Measurements from ENCODE around the gene KCNC4. TPM values are rescaled to one million over a fixed set of nuclear protein-coding genes. Genes with fewer than 3 reads are reported as not detected.

The KCNC4 gene
- total and polyA plus RNA-seq, 2 of the 4 experiments (the other 2 are of a cell fraction): 0.18 to 2.3 TPM

- no peak; the same call in 1 of the 2 replicates for ATAC-seq (ENCODE audit: low read depth)
- Histone ChIP-seq H3K23ac (ENCODE audit: low read depth, low read length) (no peak overlapping the region), H2AFZ (replicated peaks; ENCODE audit: low read length, poor library complexity) (peak overlapping the region; percentile 69), H3K18ac (ENCODE audit: low read depth, low read length) (no peak overlapping the region), H2BK5ac (ENCODE audit: low read depth, low read length, poor library complexity, severe bottlenecking) (peak overlapping the region; percentile 66), H3K27me3 (ENCODE audit: control insufficient read depth, insufficient read depth, low read length) (peaks cover 7% of the 10 kb centered on the region), H3K4ac (ENCODE audit: low read depth, low read length) (no peak overlapping the region; the same call in 1 of the 2 replicates), H3K56ac (ENCODE audit: extremely low read depth, insufficient read depth, low read length) (no peak overlapping the region), H4K5ac (ENCODE audit: low read depth, low read length) (peak overlapping the region; percentile 49), H3K9me1 (ENCODE audit: insufficient read depth, low read length) (no peaks in the 10 kb centered on the region; the same call in 1 of the 2 replicates), H3K79me1 (ENCODE audit: low read depth in 1 of 2, low read length in 2 of 2) (no peaks in the 10 kb centered on the region), H3K9ac (ENCODE audit: low read depth, low read length) (no peak overlapping the region), H2AK9ac (replicated peaks; ENCODE audit: low read depth, low read length, poor library complexity) (peak overlapping the region; percentile 8), H4K20me1 (ENCODE audit: insufficient read depth, low read length) (no peaks in the 10 kb centered on the region), H4K8ac (ENCODE audit: low read depth in 2 of 2, low read length in 2 of 2) (peak overlapping the region; percentile 23 to 49; a peak in 2 of 4 replicates), H2BK120ac (ENCODE audit: low read depth, low read length) (no peak overlapping the region), H3K36me3 (ENCODE audit: control insufficient read depth, insufficient read depth, low read length) (no peaks in the 10 kb centered on the region), H3K4me1 (ENCODE audit: control insufficient read depth, insufficient read depth, low read length) (peaks cover 6% of the 10 kb centered on the region; the same call in 1 of the 2 replicates), H3K4me3 (ENCODE audit: insufficient read depth, low read depth, low read length) (no peak overlapping the region), H3K4me2 (ENCODE audit: low read depth, low read length) (no peak overlapping the region), H3K9me3 (ENCODE audit: control insufficient read depth, insufficient read depth, low read length) (no peaks in the 10 kb centered on the region), H2BK20ac (ENCODE audit: low read depth, low read length) (no peak overlapping the region), H3K14ac (replicated peaks; ENCODE audit: low read depth, low read length) (no peak overlapping the region; the same call in 1 of the 2 replicates), H2BK15ac (ENCODE audit: low read depth, low read length) (no peak overlapping the region), H2AK5ac (ENCODE audit: low read depth, low read length) (no peak overlapping the region), H3K27ac (ENCODE audit: insufficient read depth, low read length) (peak overlapping the region; percentile 4; the same call in 1 of the 2 replicates), H4K91ac (ENCODE audit: insufficient read depth, low read depth, low read length) (peak overlapping the region; percentile 44; the same call in 1 of the 2 replicates)
- ChIA-PET POLR2A (ENCODE audit: unreplicated experiment) (no interaction called here), CTCF (interaction anchor here (0.6 kb wide), 1 partner anchor 12 kb away, joined by 3 read pairs; no protein-coding TSS in a partner anchor)
- no peak for DNase-seq
- intact Hi-C loops (cut with micrococcal nuclease): no loop called here
- WGBS, 2 experiments (ENCODE audit: extremely low coverage in 2 of 2, insufficient read length in 1 of 2): 36% methylated on average over 7 of the region's 13 CpGs; no CpG with 5 or more reads in 1 of the 2 experiments
- BruUV-seq (replicated peaks): no TSS peak
- dilution Hi-C loops (cut with HindIII; ENCODE audit: low sequenced_read_pairs, unreplicated experiment): no loop called here
- TF ChIP-seq BHLHE40 (IDR thresholded peaks at IDR 0.05; ENCODE audit: low read depth, low read length) (no peak), RAD21 (IDR thresholded peaks at IDR 0.05; ENCODE audit: low read length) (no peak), RFX5 (IDR thresholded peaks at IDR 0.05; ENCODE audit: low read depth, low read length) (no peak), MAFK (IDR thresholded peaks at IDR 0.05; ENCODE audit: low read depth, low read length) (no peak), MAZ (IDR thresholded peaks at IDR 0.05; ENCODE audit: borderline replicate concordance, low read depth, low read length) (no peak), CEBPB (IDR thresholded peaks at IDR 0.05; ENCODE audit: low read depth, low read length) (no peak), FOS (IDR thresholded peaks at IDR 0.05; ENCODE audit: low read depth, low read length) (no peak), ELK1 (IDR thresholded peaks at IDR 0.05; ENCODE audit: borderline replicate concordance, low read depth, low read length) (no peak), NFE2L2 (IDR thresholded peaks at IDR 0.05; ENCODE audit: low read depth, low read length) (no peak), USF2 (IDR thresholded peaks at IDR 0.05; ENCODE audit: low read depth, low read length) (no peak), MXI1 (IDR thresholded peaks at IDR 0.05; ENCODE audit: borderline replicate concordance, low read depth, low read length) (no peak), CTCF (conservative IDR thresholded peaks at IDR 0.05; ENCODE audit: low read depth, low read length) (no peak)
- in situ Hi-C loops (cut with MboI; ENCODE audit: low sequenced_read_pairs): no loop called here
Measured at GRCh38 chr1:110235181-110235833, 25.2 kb downstream of the KCNC4 start.
